ENCODE measurements around the gene EHBP1.
"Not testable (repeated sequence)": the region's sequence is repeated elsewhere in the genome, so short reads cannot be mapped to it uniquely, and the experiment has no call there.

Gene EHBP1

DNA sequence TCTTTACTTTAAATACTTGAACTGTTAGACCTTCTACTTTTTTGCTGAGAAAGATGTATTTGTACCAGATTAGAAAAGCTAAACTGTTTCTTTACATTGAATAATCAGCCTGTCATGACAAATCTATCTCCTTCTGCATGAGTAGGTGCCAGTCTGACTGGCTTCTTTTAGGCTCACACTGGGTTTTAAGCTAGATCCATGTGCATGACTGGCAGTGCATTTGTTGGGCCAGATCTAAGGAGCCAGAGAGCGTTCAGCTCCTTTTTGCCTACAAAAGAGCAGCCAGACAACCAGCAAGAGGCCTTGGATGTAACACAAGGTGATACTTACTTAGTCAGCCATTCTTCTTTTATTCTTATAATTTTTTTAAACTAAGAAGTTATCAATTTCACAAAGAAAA, 263.2 kb downstream of the EHBP1 start:
- no peak for DNase-seq

DNA sequence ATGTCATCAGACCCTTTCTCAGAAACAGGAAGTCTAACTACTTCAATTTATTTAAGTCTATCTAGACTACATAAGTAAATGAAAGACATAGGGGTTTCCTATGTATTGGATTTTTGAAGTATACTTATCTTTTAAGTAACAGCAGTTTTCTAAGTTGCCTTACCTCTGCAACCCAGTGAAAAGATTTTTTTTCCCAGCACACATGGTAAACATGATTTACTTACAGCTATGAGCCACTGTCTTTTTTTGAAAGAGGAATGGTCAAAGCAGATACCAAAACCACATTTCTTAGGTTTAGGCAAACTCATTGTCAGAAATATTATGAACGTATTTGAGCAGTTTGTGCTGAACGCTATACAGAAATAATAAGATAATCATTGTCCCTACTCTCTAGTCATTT, 266.4 kb downstream of the EHBP1 start:
- no peak for DNase-seq

DNA sequence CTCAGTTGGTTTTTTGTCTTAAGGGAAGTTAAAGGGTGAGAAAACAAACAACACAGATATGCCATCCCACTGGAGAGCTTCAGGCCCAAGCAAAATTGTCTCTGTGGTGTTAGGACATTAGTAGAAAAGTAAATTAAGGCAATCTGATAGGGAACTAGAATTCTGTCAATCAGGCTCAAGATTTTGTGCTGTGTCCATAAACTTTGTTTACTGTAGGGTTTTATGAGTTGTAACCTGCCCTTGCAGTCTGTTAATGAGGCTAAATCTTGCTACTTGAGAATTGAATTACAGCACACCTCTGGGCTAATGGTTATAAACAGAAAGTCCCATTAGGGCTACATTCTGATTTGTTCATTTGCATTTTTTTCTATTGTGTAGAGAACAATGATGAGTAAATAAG, 267.1 kb downstream of the EHBP1 start:
- no peak for DNase-seq

DNA sequence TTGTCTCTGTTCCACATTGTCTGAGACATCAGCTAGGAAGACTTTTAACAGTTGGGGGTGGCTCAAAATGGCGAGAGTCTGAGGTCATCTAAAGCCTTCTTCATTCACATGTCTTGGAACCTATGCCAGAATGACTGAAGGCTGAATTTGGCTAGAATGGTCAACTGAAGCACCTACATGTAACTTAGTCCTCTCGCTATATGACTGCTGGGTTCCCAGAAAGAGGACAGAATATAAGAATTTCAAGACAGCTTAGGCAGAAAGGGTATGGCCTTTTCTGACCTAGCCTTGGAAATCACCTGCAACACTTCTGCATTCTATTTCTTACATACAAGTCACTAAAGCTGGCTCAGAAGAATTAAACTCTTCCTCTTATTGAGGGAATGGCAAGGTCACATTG, 269.5 kb downstream of the EHBP1 start:
- no peak for DNase-seq

DNA sequence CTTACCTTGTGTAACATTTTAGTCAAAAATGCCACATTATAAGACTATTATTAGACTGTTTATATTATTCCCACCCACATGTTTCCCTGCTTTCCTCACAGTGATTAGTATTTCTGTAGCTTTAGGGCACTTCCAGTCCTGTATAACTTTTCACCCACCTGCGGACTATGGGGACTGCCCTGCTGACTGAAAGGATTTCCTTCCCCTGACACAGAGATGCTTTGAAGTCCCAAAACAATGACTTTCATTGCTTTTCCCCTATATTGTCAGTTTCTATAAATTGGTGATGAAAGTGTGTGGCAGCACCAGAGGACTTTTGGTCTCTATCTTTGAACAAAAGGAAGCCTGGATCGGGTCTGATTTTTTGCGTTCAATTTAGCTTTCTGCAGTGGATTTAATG, 286.1 kb downstream of the EHBP1 start:
- no peak for DNase-seq

DNA sequence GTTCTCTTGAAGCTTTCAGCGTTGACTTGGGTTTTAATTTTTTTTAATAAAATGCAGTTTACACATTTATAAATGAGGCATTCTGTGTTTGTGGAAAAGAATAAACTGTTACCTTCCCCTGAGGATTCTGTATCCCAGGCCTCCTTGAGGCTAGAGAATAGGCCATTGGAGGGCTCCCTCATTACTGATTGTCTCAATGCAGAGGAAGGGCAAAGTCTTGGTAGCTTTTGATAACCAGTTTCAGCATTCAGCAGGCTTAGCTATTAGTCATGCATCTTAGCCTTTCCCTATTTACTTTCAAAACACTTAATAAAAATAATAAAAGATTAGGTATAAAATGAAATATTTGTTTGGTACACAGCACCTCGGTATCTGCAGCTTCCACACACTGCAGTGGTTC, 287.0 kb downstream of the EHBP1 start:
- no peak for DNase-seq

DNA sequence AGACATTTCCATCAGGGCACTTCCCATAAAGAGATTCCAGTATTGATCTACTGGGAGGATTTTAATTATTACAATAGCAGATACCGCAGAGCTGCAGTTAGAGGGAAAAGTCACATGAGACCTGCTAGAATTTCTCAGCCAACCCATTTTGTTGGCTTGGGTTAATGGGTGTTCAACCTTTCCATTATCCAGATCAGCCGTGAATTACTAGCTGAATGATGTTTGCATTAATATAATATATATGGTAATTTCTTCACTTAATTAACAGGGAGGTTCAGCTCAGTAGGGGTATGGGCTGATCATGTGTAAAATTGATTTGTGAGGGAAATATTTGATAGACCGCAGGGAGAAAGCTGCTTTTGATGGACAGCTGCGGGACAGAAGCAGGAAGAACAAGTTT, 288.7 kb downstream of the EHBP1 start:
- DNase-seq, result no peak

DNA sequence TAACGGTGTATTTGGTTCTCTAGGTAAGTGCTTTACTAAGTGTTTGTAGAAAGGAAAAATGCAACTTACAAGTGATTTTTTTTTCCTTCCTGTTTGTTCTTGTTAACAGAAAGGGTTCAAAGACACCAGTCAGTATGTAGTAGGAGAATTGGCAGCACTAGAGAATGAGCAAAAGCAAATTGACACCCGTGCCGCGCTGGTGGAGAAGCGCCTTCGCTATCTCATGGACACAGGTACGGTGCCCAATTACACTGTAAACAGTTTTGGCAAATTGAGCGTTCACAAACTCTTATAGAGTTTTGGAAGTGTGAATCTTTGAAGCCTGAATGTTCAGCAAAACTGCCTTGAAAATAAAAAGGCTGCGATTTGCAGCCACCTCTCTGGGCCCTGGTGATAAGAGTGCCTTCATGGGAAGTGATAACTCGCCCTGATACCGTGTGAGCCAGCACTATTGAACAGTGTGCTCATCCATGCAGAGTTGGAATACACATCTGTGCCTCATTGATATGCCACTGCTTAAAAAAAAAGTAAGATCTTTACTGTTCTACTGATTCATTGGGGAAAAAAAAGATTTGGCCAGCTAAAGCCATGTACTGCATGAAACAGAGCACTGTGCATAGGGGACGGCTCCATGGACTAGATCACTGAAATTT, 291.1 kb downstream of the EHBP1 start:
- no peak for DNase-seq

DNA sequence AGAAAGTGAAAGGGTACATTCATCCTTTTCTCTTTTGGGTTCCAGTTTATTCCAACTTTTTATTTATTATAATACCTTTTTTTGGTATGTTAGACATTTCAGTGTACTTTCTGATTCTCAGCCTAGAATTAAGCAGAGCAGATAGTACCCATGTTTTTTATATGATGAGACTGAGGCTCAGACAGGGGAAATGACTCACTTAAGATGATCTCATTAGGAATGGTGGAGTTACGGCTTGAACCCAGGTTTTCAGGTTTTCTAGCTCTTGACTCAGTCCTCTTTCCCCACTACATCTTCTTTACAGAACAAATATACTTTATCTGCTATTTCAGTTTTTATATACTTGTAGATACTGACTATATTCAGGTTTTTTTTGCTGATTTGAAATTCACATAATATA, 293.4 kb downstream of the EHBP1 start:
- no peak for DNase-seq

DNA sequence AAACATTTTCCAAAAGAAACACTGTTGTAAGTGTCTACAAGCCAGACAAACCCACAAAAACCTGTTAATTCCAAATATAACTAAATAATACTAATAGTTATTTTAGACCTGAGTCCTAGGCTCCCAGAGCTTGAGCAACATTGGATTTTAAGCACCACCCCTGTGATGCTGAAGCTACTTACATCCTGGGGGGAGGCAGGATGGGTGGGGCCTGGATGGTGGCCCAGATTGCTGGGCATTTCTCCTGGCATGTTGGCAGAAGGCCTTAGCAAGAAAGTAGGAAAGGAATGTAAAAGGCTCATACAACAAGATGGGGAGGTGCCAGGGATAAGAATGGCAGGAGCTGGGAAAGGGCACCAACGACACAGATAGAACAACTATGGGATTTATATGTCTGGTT, 294.4 kb downstream of the EHBP1 start:
- DNase-seq, result no peak

DNA sequence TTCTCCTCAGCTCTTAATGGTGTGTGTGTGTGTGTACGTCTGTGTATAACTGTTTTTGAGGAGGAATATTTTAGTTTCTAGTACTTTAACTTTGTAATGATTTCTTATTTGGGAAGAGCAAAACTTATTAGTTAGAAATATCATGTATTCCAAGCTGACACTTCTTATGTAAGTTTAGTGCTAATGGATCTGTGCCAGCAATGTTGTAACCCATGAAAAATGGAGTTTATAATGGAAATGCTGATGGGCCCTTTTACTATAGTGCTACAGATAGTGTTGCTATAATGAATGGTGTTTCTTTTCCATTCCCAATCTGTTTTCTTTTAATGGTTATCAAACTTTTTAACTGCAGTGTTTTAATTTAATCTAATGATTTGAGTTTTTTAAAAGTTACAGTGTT, 295.3 kb downstream of the EHBP1 start:
- DNase-seq, result no peak

DNA sequence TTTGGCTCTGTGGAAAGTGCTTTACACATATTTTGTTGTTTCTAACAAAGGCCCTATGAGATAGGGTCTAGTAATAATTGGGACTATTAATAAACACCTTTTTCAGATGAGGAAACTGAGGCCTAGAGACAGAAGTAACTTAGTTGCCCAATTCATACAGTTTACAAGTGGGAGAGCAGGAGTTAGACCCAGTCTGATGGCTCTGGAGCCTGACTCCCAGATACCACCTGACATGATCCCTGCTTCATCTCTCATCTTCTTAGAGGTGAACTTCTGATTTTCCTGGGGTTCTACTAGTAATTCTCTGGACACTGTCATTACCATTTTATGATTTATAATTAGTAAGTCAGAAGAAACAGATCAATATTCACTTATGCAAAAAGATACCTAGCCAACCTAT, 296.1 kb downstream of the EHBP1 start:
- no peak for DNase-seq

DNA sequence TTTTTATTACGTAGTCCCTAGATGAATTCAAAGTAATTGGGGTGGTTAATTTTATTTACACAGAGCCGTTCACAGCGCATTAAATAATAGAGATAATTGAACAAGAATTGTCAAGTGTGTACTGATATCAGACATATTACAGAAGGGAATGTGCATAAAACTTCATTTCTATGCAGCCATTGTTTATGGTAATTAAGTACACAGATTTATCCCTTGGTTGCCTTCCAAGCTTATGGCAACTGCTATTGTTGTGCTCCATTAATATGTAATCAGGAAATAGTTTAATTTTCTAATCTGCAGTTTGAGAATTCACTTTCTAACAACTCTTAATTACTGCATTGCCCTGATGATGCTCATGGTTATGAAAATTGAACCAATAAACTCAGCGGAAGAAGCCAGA, 297.8 kb downstream of the EHBP1 start:
- no peak for DNase-seq

DNA sequence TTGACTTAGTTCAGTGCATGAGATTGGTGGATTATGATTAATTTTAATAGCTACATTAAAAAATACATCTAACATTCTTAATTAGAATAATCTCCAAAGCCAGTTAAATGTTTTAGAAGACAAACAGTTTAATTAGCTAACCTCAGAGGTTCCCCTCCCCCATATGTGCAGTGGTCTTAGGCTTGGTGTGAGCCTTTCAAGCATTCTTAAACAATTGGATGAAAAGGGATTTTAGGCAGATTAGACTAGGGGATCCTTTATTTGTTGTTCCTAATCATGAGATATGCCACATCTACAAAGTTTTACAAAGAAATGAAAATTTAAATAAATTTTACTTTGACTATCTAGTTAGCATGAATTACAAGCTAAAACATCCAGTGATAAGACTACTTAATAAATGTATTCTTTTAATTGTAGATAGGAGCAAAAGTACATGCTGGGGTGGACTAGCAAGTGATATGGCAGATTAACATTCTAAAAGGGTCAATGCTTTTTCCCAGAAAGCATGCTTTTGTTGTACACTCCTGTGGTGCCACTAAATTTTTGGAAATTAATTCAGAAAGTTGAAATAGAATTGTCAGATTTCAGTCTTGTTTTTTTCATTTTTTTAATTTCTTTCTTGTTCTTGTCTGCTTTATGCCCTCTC, 302.4 kb downstream of the EHBP1 start:
- DNase-seq, result no peak

DNA sequence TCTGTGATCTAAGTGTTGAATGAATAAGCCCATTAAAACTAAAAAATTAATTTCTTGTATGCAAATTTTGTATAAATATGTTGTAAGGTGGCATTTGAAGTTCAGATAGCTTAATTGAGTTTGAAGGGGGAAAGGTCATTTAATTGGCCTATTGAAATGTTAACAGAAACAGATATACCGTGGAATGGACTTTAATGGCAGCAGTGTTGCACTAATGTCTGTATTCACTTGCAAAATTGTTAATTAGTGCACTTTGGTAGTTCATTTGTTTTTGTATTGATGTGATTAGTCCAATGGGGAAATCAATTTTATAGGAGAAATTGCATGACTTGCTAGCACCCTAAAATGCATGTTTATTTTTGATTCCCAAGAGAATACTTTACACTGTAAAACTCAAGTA, 303.3 kb downstream of the EHBP1 start:
- DNase-seq, result no peak

DNA sequence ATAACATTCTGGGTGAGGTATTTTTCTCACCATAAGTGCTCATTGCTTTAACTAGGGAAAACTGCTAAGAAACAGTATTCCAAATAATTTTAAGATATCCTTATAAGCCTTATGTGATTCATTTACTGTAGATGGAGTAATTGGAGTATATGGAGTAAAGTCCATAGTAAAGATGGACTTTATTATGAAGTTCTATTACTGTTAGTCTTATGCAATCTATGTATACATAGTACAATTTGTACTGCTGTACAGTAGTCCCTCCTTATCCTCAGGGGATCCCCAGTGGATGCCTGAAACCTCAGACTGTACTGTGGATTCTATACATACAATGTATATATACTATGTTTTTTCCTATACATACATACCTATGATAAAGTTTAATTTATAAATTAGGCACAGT, 304.0 kb downstream of the EHBP1 start:
- no peak for DNase-seq

DNA sequence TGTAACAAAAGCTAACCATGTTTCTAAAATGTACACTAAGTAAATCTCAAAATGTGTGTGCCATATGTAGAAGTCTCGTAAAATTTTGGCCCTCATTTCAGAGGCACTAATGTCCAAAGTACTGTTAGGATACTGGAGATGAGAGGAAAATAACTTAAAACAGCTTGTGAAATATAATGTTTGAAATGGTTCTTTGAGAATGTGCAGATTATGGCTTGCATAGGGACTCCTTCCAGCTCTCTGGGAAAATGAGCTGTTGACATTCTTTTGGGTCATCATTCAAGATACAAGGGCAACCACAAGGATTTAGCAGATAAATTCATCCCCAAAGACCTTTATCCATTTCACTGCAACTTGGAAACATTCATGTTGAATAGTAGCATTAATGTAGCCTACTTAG, 307.0 kb downstream of the EHBP1 start:
- DNase-seq, result no peak

DNA sequence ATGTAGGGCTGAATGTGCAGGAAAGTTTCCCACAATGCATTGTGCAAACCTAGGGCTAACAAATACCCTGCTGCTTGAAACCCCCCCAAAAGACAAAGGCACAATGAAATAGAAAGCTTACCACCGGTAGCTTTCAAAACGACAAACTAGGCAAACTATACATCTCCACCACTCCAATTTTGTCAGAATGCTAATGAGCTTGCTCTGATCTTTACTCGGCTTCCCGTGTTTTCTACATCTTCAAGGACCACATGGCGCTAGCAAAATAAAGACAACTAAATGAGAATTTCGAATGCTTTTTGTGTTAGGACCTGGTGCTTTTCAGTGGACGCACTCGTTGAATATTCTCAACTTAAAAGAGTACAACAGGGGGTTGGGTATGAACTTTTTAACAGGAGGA, 307.9 kb downstream of the EHBP1 start:
- no peak for DNase-seq

DNA sequence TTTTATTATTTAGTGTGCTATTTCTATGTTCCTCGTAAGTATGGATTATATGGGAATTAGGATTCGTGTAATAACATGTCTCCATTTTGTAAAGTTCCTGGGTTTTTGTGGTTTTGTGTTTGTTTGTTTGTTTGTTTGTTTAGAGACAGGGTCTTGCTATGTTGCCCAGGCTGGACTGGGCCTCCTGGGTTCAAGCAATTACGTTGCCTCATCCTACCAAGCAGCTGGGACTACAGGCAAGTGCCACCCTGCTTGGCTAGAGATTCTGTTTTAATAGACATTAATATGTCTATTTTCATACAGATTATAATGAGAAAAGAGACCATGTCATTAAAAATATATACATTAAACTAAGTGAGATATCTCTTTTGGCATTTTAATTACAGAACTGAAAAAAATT, 309.9 kb downstream of the EHBP1 start:
- DNase-seq, result no peak

DNA sequence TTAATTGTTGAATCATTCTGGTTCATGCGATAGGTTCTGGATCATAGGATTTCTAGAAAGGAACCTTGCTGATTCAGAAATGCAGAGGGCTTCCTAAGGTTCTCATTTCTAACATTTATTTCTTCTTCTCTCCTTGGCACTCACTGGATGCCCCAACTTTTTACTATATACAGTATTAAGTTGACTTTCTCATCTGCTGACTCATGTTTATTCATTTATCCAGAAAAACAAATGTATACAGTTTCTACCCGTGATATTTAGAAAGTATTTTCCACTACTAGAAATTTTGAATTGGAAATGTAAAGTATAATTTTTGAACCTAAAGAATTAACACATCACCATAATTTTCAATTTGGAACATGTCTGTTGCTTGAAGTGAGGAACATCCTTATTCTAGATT, 312.9 kb downstream of the EHBP1 start:
- no peak for DNase-seq

DNA sequence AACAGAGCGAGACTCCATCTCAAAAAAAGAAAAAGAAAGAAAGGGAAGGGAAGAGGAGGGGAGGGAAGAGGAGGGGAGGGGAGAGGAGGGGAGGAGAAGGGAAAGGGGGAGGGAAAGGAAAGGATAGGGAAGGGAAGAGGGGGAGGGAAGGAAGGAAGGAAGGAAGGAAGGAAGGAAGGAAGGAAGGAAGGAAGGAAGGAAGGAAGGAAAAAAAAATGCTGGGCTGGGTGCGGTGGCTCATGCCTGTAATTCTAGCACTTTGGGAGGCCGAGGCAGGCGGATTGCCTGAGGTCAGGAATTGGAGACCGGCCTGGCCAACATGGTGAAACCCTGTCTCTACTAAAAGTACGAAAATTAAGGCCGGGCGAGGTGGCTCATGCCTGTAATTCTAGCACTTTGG, 314.2 kb downstream of the EHBP1 start:
- DNase-seq, result not testable (repeated sequence)

DNA sequence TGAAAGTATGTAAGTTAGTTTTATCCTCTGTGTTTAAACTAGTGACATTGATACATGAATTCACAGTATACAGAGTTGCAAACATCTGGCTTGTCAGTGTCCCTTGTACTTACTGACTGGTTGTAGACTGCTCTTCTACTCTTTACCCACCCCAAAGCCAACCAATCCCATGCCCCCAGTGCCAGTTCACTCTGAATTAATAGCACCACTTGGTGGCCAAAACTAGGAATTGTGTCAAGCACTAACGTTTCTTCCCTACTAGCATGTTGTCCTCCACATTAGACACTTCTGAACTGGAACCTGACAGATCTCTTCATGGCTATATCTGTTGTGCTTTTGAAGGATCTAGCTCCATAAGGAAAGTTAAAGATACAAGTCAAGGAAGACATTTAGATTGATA, 317.9 kb downstream of the EHBP1 start:
- no peak for DNase-seq

DNA sequence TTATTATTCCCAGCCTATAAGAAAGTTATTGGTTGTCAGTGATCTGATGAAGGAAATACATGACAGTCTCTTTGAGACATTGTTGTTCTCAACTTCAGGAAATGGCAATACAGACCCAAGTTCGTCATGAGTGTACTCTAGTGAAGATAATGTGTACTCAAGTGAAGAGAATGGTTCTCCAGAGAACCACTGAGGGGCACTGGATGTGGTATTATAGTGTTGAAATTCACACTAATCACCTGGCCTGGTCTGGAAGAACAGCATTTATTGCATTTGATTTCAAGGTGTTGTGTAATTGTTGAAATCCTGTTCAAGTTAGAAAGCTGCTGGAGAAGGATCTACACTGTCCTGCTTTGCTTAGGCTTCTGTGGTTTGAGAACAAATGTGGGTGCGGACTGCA, 321.7 kb downstream of the EHBP1 start:
- no peak for DNase-seq

DNA sequence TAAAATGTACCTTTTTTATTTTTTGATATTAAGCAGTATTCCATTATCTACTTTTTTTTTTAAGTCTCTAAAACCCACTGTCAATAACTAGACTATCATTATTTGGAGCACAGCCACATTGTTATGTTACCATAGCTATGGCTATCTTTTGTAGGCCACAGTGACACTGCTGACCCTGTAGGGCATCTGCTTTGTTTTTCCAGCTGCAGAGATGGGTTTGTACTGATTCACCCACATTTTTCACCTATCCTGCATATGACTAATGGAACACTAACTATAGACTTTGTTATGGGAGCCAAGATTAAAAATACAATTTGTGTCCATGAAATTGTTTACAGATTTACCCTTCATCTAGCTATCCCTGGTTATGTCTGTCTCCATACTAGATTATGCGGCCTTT, 323.5 kb downstream of the EHBP1 start:
- no peak for DNase-seq

DNA sequence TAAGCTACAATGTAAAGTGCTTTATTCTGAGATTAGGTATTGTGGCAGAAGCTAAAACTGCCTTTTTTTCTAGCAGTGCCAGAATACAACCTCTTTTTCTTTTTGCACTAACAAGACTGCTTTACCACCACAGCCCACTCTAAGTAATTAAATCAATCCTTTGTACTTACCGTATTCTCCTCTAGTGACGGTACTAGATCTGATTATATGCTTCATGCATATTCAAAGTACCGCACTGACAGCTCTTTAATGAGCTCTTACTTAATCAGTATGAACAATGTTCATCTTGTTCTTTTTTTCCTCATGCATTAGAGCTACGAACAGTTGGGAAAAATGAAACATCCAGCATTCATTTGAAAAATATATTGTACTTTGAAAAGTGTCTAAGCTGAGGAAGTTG, 329.0 kb downstream of the EHBP1 start:
- no peak for DNase-seq

Measured in activated CD4-positive, CD25-positive, alpha-beta regulatory T cell treated with anti-CD3 and anti-CD28 coated beads, Interleukin-2, amount 50 U/mL, for 72 hours (primary cell).